ENCODE data around the gene PTGES3.

The PTGES3 gene

GRCh38 chr12:56724701-56724971 lies 36.6 kb upstream of the PTGES3 start:
- peaks cover 18% of the 10 kb centered on the region for H3K4me1 ChIP-seq (ENCODE audit: control insufficient read depth, low read depth, low read length)
- peak overlapping the region; percentile 97 for H3K56ac ChIP-seq (ENCODE audit: low read length)
- H3K27ac ChIP-seq (ENCODE audit: low read depth, low read length), result peak overlapping the region; percentile 69
- peak overlapping the region; percentile 86 for H2BK5ac ChIP-seq (ENCODE audit: low read length)
- peak overlapping the region; percentile 99 for H3K4ac ChIP-seq (ENCODE audit: low read depth, low read length)
- no peak for DNase-seq
- peak overlapping the region; percentile 99 for H3K4me2 ChIP-seq (ENCODE audit: low read length)
- H3K23ac ChIP-seq (ENCODE audit: low read length), result peak overlapping the region; percentile 69
- H4K8ac ChIP-seq (ENCODE audit: low read depth, low read length), result peak overlapping the region; percentile 59
- peaks cover 52% of the 10 kb centered on the region for H3K79me2 ChIP-seq (ENCODE audit: control insufficient read depth, insufficient read depth, low read length)
- H3K9ac ChIP-seq (ENCODE audit: low read length), result peak overlapping the region; percentile 100
- peak overlapping the region; percentile 92 for H3K18ac ChIP-seq (ENCODE audit: low read length)
- peak overlapping the region; percentile 49 for H2BK120ac ChIP-seq (ENCODE audit: low read depth, low read length)
- H3K27me3 ChIP-seq (ENCODE audit: insufficient read depth, low read length, poor library complexity), result no peaks in the 10 kb centered on the region
- H4K5ac ChIP-seq (ENCODE audit: low read length), result peak overlapping the region; percentile 93
- peak overlapping the region; percentile 77 for H2AK5ac ChIP-seq (ENCODE audit: low read length)
- no peak overlapping the region for H2BK15ac ChIP-seq (replicated peaks; ENCODE audit: low read depth)
- no CpG with 5 or more reads among the region's 9 CpGs for WGBS (ENCODE audit: extremely low coverage, insufficient coverage, low lambda C conversion rate)
- H3K79me1 ChIP-seq (ENCODE audit: low read length), result peaks cover 14% of the 10 kb centered on the region
- peak overlapping the region; percentile 95 for H3K4me3 ChIP-seq (ENCODE audit: low read length)
- peaks cover 2% of the 10 kb centered on the region for H3K36me3 ChIP-seq (ENCODE audit: control insufficient read depth, insufficient read depth, low read length)

- Histone ChIP-seq H4K8ac (ENCODE audit: low read depth, low read length) (peak overlapping the region; percentile 59), H2BK120ac (ENCODE audit: low read depth, low read length) (no peak overlapping the region), H4K5ac (ENCODE audit: low read length) (peak overlapping the region; percentile 93), H3K36me3 (ENCODE audit: control insufficient read depth, insufficient read depth, low read length) (peaks cover 2% of the 10 kb centered on the region), H2AK5ac (ENCODE audit: low read length) (peak overlapping the region; percentile 77), H3K4ac (ENCODE audit: low read depth, low read length) (peak overlapping the region; percentile 99), H3K4me2 (ENCODE audit: low read length) (peak overlapping the region; percentile 99), H3K27me3 (ENCODE audit: insufficient read depth, low read length, poor library complexity) (no peaks in the 10 kb centered on the region), H3K9ac (ENCODE audit: low read length) (peak overlapping the region; percentile 100), H2BK5ac (ENCODE audit: low read length) (peak overlapping the region; percentile 86), H3K79me1 (ENCODE audit: low read length) (peaks cover 16% of the 10 kb centered on the region), H3K4me1 (ENCODE audit: control insufficient read depth, low read depth, low read length) (peaks cover 18% of the 10 kb centered on the region), H3K56ac (ENCODE audit: low read length) (peak overlapping the region; percentile 97), H3K79me2 (ENCODE audit: control insufficient read depth, insufficient read depth, low read length) (peaks cover 57% of the 10 kb centered on the region), H3K18ac (ENCODE audit: low read length) (peak overlapping the region; percentile 92), H3K27ac (ENCODE audit: low read depth, low read length) (peak overlapping the region; percentile 69), H2BK15ac (replicated peaks; ENCODE audit: low read depth) (no peak overlapping the region), H3K4me3 (ENCODE audit: low read length) (peak overlapping the region; percentile 95), H3K23ac (ENCODE audit: low read length) (peak overlapping the region; percentile 87)
- DNase-seq, result peak; percentile 49
- no CpG with 5 or more reads among the region's 14 CpGs for WGBS (ENCODE audit: extremely low coverage, insufficient coverage, low lambda C conversion rate)
Measured at GRCh38 chr12:56723889-56724700, 36.0 kb upstream of the PTGES3 start.

GRCh38 chr12:56723352-56723751 lies 35.3 kb upstream of the PTGES3 start:
- no peak overlapping the region for H3K27ac ChIP-seq (ENCODE audit: low read depth, low read length)
- H3K27me3 ChIP-seq (ENCODE audit: insufficient read depth, low read length, poor library complexity), result no peaks in the 10 kb centered on the region
- no CpG with 5 or more reads among the region's 3 CpGs for WGBS (ENCODE audit: extremely low coverage, insufficient coverage, low lambda C conversion rate)
- peak overlapping the region; percentile 99 for H3K4me2 ChIP-seq (ENCODE audit: low read length)
- H4K8ac ChIP-seq (ENCODE audit: low read depth, low read length), result no peak overlapping the region
- H3K4ac ChIP-seq (ENCODE audit: low read depth, low read length), result no peak overlapping the region
- H2AK5ac ChIP-seq (ENCODE audit: low read length), result no peak overlapping the region
- peaks cover 19% of the 10 kb centered on the region for H3K79me1 ChIP-seq (ENCODE audit: low read length)
- H3K4me3 ChIP-seq (ENCODE audit: low read length), result no peak overlapping the region
- H3K36me3 ChIP-seq (ENCODE audit: control insufficient read depth, insufficient read depth, low read length), result peaks cover 3% of the 10 kb centered on the region
- no peak overlapping the region for H3K23ac ChIP-seq (ENCODE audit: low read length)
- no peak overlapping the region for H2BK120ac ChIP-seq (ENCODE audit: low read depth, low read length)
- H3K18ac ChIP-seq (ENCODE audit: low read length), result no peak overlapping the region
- no peak for DNase-seq
- H3K56ac ChIP-seq (ENCODE audit: low read length), result no peak overlapping the region
- H4K5ac ChIP-seq (ENCODE audit: low read length), result no peak overlapping the region
- no peak overlapping the region for H2BK5ac ChIP-seq (ENCODE audit: low read length)
- H2BK15ac ChIP-seq (replicated peaks; ENCODE audit: low read depth), result no peak overlapping the region
- H3K79me2 ChIP-seq (ENCODE audit: control insufficient read depth, insufficient read depth, low read length), result peaks cover 63% of the 10 kb centered on the region
- peaks cover 20% of the 10 kb centered on the region for H3K4me1 ChIP-seq (ENCODE audit: control insufficient read depth, low read depth, low read length)
- peak overlapping the region; percentile 100 for H3K9ac ChIP-seq (ENCODE audit: low read length)

GRCh38 chr12:56722832-56723231 lies 34.7 kb upstream of the PTGES3 start:
- H3K4me1 ChIP-seq (ENCODE audit: control insufficient read depth, low read depth, low read length), result peaks cover 20% of the 10 kb centered on the region
- no peak overlapping the region for H4K8ac ChIP-seq (ENCODE audit: low read depth, low read length)
- H4K5ac ChIP-seq (ENCODE audit: low read length), result no peak overlapping the region
- H2BK120ac ChIP-seq (ENCODE audit: low read depth, low read length), result no peak overlapping the region
- peaks cover 66% of the 10 kb centered on the region for H3K79me2 ChIP-seq (ENCODE audit: control insufficient read depth, insufficient read depth, low read length)
- no peak overlapping the region for H2AK5ac ChIP-seq (ENCODE audit: low read length)
- H3K9ac ChIP-seq (ENCODE audit: low read length), result peak overlapping the region; percentile 43
- no peak overlapping the region for H3K4ac ChIP-seq (ENCODE audit: low read depth, low read length)
- WGBS (ENCODE audit: extremely low coverage, insufficient coverage, low lambda C conversion rate), result no CpG with 5 or more reads among the region's 4 CpGs
- no peaks in the 10 kb centered on the region for H3K27me3 ChIP-seq (ENCODE audit: insufficient read depth, low read length, poor library complexity)
- H3K18ac ChIP-seq (ENCODE audit: low read length), result no peak overlapping the region
- H3K79me1 ChIP-seq (ENCODE audit: low read length), result peaks cover 19% of the 10 kb centered on the region
- peak overlapping the region; percentile 43 for H3K4me2 ChIP-seq (ENCODE audit: low read length)
- no peak overlapping the region for H2BK15ac ChIP-seq (replicated peaks; ENCODE audit: low read depth)
- no peak for DNase-seq
- H2BK5ac ChIP-seq (ENCODE audit: low read length), result no peak overlapping the region
- no peak overlapping the region for H3K4me3 ChIP-seq (ENCODE audit: low read length)
- no peak overlapping the region for H3K23ac ChIP-seq (ENCODE audit: low read length)
- H3K56ac ChIP-seq (ENCODE audit: low read length), result peak overlapping the region; percentile 54
- peaks cover 3% of the 10 kb centered on the region for H3K36me3 ChIP-seq (ENCODE audit: control insufficient read depth, insufficient read depth, low read length)
- H3K27ac ChIP-seq (ENCODE audit: low read depth, low read length), result no peak overlapping the region

GRCh38 chr12:56721721-56722120 lies 33.6 kb upstream of the PTGES3 start:
- Histone ChIP-seq H2BK15ac (replicated peaks; ENCODE audit: low read depth) (no peak overlapping the region), H4K8ac (ENCODE audit: low read depth, low read length) (no peak overlapping the region), H3K4me2 (ENCODE audit: low read length) (peak overlapping the region; percentile 64), H3K79me2 (ENCODE audit: control insufficient read depth, insufficient read depth, low read length) (peaks cover 71% of the 10 kb centered on the region), H2AK5ac (ENCODE audit: low read length) (no peak overlapping the region), H3K23ac (ENCODE audit: low read length) (no peak overlapping the region), H4K5ac (ENCODE audit: low read length) (no peak overlapping the region), H3K56ac (ENCODE audit: low read length) (peak overlapping the region; percentile 58), H3K4me1 (ENCODE audit: control insufficient read depth, low read depth, low read length) (peaks cover 20% of the 10 kb centered on the region), H3K27me3 (ENCODE audit: insufficient read depth, low read length, poor library complexity) (no peaks in the 10 kb centered on the region), H3K4ac (ENCODE audit: low read depth, low read length) (no peak overlapping the region), H3K27ac (ENCODE audit: low read depth, low read length) (no peak overlapping the region), H2BK5ac (ENCODE audit: low read length) (no peak overlapping the region), H3K4me3 (ENCODE audit: low read length) (no peak overlapping the region), H3K18ac (ENCODE audit: low read length) (no peak overlapping the region), H3K79me1 (ENCODE audit: low read length) (peaks cover 22% of the 10 kb centered on the region), H3K36me3 (ENCODE audit: control insufficient read depth, insufficient read depth, low read length) (peaks cover 3% of the 10 kb centered on the region), H3K9ac (ENCODE audit: low read length) (peak overlapping the region; percentile 62), H2BK120ac (ENCODE audit: low read depth, low read length) (no peak overlapping the region)
- DNase-seq, result no peak
- WGBS (ENCODE audit: extremely low coverage, insufficient coverage, low lambda C conversion rate), result no CpG with 5 or more reads among the region's 2 CpGs

Data from mesendoderm (in vitro differentiated cells).